WTC11 (cell line): Measurements from ENCODE around the gene CGB8. TPM values are rescaled to one million over a fixed set of nuclear protein-coding genes. Genes with fewer than 3 reads are reported as not detected.

Experiments used
- ATAC-seq: fragments of 200-7000 bp; cut with Tn5 transposase; 2 replicates; pipeline ENCODE4 v1.10.0; 2021; ENCODE audit warnings: mild to moderate bottlenecking, moderate library complexity
- CTCF ChIA-PET: fragments of 300-600 bp; sonication (Branson Sonifier 250); formaldehyde crosslinking; loops from one replicate; lab custom pipeline; 2021; ENCODE audit warnings: antibody characterized with exemption; lab: Charles Lee
- POLR2A ChIA-PET: fragments of 350-600 bp; sonication (Branson Sonifier 250); formaldehyde crosslinking; loops from one replicate; lab custom pipeline; 2021; ENCODE audit warnings: antibody characterized with exemption; lab: Charles Lee
- DNase-seq: peaks from one replicate; pipeline ENCODE4 v3.0.0; 2021; ENCODE audit warnings: low spot score
- H3K27ac Mint-ChIP-seq: 2 replicates; pipeline ENCODE4 v1.8.0; 2021; ENCODE audit warnings: mixed read lengths
- H3K27me3 Mint-ChIP-seq: 2 replicates; pipeline ENCODE4 v1.8.0; 2021; ENCODE audit warnings: low read depth, mild to moderate bottlenecking, moderate library complexity, mixed read lengths
- H3K36me3 Mint-ChIP-seq: 2 replicates; pipeline ENCODE4 v1.8.0; 2021; ENCODE audit warnings: mixed read lengths
- H3K4me1 Mint-ChIP-seq: 2 replicates; pipeline ENCODE4 v1.8.0; 2022; ENCODE audit warnings: mixed read lengths
- H3K4me3 Mint-ChIP-seq: 2 replicates; pipeline ENCODE4 v1.8.0; 2021; ENCODE audit warnings: mild to moderate bottlenecking, moderate library complexity, mixed read lengths
- H3K9me3 Mint-ChIP-seq: 2 replicates; pipeline ENCODE4 v1.8.0; 2021; ENCODE audit warnings: mixed read lengths
- FOXK1 ChIP-seq: sonication (generic); formaldehyde crosslinking; IDR thresholded peaks from 2 replicates; pipeline ENCODE4 v1.8.0; 2022; ENCODE audit warnings: mild to moderate bottlenecking, moderate library complexity, missing genetic modification reagents
- HMGA2 ChIP-seq: fragments of 250-450 bp; sonication (Bioruptor Pico); IDR thresholded peaks from 2 replicates; pipeline ENCODE4 v1.4.0; 2021; ENCODE audit warnings: mild to moderate bottlenecking, moderate library complexity
- NFATC4 ChIP-seq: fragments of 250-450 bp; sonication (Bioruptor Pico); IDR thresholded peaks from 2 replicates; pipeline ENCODE4 v1.9.0; 2021; ENCODE audit warnings: mild to moderate bottlenecking
- SMAD3 ChIP-seq: sonication (generic); formaldehyde crosslinking; IDR thresholded peaks from 2 replicates; pipeline ENCODE4 v1.8.0; 2022; ENCODE audit warnings: missing genetic modification reagents, mild to moderate bottlenecking, borderline replicate concordance
- total RNA-seq: library from RNA; stranded (reverse); gene quantifications from 3 replicates; pipeline ENCODE4 v1.2.3, GENCODE V29; 2021
- TF ChIP-seq, protein P1 (sequence below): sonication (generic); formaldehyde crosslinking; IDR thresholded peaks from 2 replicates; pipeline ENCODE4 v1.8.1; 2023; ENCODE audit warnings: mild to moderate bottlenecking, moderate library complexity, missing genetic modification reagents
- TF ChIP-seq, protein P2 (sequence below): sonication (generic); formaldehyde crosslinking; IDR thresholded peaks from 2 replicates; pipeline ENCODE4 v1.8.0; 2022; ENCODE audit warnings: mild to moderate bottlenecking, missing genetic modification reagents
- TF ChIP-seq, protein P3 (sequence below): sonication (generic); formaldehyde crosslinking; IDR thresholded peaks from 2 replicates; pipeline ENCODE4 v1.8.0; 2023; ENCODE audit warnings: mild to moderate bottlenecking, missing genetic modification reagents
- TF ChIP-seq, protein P4 (sequence below): sonication (generic); formaldehyde crosslinking; IDR thresholded peaks from 2 replicates; pipeline ENCODE4 v1.8.1; 2022; ENCODE audit warnings: mild to moderate bottlenecking, moderate library complexity, missing genetic modification reagents
- TF ChIP-seq, protein P5 (sequence below): sonication (generic); formaldehyde crosslinking; IDR thresholded peaks from 2 replicates; pipeline ENCODE4 v1.8.1; 2022; ENCODE audit warnings: missing genetic modification reagents, borderline replicate concordance
- TF ChIP-seq, protein P6 (sequence below): sonication (generic); formaldehyde crosslinking; IDR thresholded peaks from 2 replicates; pipeline ENCODE4 v1.8.1; 2023; ENCODE audit warnings: mild to moderate bottlenecking, missing genetic modification reagents

The CGB8 gene
- total RNA-seq, 1 experiment from 2014 or later: 0.31 TPM

DNA sequence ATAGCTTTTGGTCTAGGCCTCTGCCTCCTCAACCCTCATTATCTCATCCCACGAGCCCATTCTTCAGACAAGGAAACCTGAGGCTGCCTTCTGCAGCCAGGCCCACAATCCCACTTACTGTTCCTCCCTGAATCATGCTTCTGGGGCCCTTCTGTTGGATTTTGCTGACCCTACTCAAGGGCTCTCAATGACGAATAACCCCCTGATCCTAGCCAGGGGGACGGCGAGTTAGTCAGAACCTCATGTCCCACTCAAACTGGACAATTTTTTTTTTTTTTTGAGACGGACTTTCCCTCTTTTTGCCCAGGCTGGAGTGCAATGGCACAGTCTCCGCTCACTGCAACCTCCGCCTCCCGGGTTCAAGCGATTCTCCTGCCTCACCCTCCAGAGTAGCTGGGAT, 26.8 kb downstream of the CGB8 start:
- Mint-ChIP-seq H3K27me3 (peaks cover 55% of the 10 kb centered on the region), H3K27ac (no peak overlapping the region), H3K4me3 (no peak overlapping the region), H3K9me3 (no peaks in the 10 kb centered on the region), H3K36me3 (no peaks in the 10 kb centered on the region), H3K4me1 (peaks cover 23% of the 10 kb centered on the region)
- POLR2A ChIA-PET: no interaction called here
- TF ChIP-seq, protein P1, sequence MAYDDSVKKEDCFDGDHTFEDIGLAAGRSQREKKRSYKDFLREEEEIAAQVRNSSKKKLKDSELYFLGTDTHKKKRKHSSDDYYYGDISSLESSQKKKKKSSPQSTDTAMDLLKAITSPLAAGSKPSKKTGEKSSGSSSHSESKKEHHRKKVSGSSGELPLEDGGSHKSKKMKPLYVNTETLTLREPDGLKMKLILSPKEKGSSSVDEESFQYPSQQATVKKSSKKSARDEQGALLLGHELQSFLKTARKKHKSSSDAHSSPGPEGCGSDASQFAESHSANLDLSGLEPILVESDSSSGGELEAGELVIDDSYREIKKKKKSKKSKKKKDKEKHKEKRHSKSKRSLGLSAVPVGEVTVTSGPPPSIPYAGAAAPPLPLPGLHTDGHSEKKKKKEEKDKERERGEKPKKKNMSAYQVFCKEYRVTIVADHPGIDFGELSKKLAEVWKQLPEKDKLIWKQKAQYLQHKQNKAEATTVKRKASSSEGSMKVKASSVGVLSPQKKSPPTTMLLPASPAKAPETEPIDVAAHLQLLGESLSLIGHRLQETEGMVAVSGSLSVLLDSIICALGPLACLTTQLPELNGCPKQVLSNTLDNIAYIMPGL (CRISPR knock-in tag): no peak
- TF ChIP-seq HMGA2 (CRISPR knock-in tag) (no peak), NFATC4 (CRISPR knock-in tag) (no peak), SMAD3 (CRISPR knock-in tag) (no peak)
- TF ChIP-seq, protein P2, sequence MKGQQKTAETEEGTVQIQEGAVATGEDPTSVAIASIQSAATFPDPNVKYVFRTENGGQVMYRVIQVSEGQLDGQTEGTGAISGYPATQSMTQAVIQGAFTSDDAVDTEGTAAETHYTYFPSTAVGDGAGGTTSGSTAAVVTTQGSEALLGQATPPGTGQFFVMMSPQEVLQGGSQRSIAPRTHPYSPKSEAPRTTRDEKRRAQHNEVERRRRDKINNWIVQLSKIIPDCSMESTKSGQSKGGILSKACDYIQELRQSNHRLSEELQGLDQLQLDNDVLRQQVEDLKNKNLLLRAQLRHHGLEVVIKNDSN (CRISPR knock-in tag): no peak
- TF ChIP-seq, protein P3, sequence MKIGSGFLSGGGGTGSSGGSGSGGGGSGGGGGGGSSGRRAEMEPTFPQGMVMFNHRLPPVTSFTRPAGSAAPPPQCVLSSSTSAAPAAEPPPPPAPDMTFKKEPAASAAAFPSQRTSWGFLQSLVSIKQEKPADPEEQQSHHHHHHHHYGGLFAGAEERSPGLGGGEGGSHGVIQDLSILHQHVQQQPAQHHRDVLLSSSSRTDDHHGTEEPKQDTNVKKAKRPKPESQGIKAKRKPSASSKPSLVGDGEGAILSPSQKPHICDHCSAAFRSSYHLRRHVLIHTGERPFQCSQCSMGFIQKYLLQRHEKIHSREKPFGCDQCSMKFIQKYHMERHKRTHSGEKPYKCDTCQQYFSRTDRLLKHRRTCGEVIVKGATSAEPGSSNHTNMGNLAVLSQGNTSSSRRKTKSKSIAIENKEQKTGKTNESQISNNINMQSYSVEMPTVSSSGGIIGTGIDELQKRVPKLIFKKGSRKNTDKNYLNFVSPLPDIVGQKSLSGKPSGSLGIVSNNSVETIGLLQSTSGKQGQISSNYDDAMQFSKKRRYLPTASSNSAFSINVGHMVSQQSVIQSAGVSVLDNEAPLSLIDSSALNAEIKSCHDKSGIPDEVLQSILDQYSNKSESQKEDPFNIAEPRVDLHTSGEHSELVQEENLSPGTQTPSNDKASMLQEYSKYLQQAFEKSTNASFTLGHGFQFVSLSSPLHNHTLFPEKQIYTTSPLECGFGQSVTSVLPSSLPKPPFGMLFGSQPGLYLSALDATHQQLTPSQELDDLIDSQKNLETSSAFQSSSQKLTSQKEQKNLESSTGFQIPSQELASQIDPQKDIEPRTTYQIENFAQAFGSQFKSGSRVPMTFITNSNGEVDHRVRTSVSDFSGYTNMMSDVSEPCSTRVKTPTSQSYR (CRISPR knock-in tag): no peak
- DNase-seq (no peak), ATAC-seq (no peak)
- CTCF ChIA-PET: interaction anchor here (1.3 to 6.5 kb wide), 4 partner anchors 9 to 29 kb away, joined by 4 to 78 read pairs (median 42); partner anchors contain the start of genes GYS1 and RUVBL2

DNA sequence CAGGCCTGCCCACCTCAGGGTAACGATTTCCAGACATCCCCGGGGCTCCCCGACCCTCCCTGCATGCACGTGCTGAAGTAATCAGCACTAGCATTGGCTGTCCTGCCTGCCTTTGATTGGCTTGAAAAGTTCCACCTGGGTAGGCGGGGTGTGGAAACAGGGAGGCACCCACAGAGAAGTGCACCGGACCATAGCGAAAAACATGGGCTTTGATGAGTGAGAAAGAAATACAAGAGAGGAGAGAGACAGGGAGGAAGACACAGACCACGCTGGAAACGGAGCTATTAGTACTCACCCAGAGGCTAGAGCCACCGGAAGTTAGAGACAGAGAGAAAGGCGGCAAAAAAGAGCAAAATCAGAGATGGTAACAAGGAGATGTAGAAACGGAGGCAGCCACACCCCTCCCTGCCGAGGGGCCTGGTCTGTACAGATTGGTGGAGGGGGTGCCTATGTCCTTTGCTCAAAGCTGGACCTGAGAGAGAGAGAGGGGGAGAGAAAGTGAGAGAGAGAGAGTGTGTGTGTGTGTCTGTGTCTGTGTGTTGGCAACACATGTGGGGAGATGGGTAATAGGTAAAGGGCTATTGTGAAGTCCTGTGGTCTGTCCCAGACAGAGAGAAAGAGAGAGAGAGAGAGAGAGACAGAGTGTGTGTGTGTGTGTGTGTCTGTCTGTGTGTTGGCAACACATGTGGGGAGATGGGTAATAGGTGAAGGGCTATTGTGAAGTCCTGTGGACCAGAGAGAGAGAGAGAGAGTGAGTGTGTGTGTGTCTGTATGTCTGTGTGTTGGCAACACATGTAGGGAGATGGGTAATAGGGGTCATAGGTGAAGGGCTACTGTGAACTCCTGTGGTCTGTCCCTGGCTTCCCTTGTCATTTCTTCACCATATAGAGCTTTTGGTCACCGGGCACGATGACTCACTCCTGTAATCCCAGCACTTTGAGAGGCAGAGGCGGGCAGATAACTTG, 27.7 kb downstream of the CGB8 start:
- no peak for DNase-seq
- ChIA-PET CTCF (interaction anchor here (0.5 to 6.5 kb wide), 11 partner anchors 10 to 458 kb away, joined by 3 to 78 read pairs (median 20); partner anchors contain the start of genes CGB2, CGB7, GYS1 and RUVBL2), POLR2A (no interaction called here)
- no peak overlapping the region for H3K27ac Mint-ChIP-seq
- no peak for ATAC-seq
- H3K36me3 Mint-ChIP-seq: no peaks in the 10 kb centered on the region
- peaks cover 23% of the 10 kb centered on the region for H3K4me1 Mint-ChIP-seq
- H3K4me3 Mint-ChIP-seq: no peak overlapping the region
- peaks cover 55% of the 10 kb centered on the region for H3K27me3 Mint-ChIP-seq
- no peaks in the 10 kb centered on the region for H3K9me3 Mint-ChIP-seq
- TF ChIP-seq, protein P4, sequence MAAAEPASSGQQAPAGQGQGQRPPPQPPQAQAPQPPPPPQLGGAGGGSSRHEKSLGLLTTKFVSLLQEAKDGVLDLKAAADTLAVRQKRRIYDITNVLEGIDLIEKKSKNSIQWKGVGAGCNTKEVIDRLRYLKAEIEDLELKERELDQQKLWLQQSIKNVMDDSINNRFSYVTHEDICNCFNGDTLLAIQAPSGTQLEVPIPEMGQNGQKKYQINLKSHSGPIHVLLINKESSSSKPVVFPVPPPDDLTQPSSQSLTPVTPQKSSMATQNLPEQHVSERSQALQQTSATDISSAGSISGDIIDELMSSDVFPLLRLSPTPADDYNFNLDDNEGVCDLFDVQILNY (CRISPR knock-in tag): no peak
- TF ChIP-seq FOXK1 (CRISPR knock-in tag): no peak
- TF ChIP-seq, protein P5, sequence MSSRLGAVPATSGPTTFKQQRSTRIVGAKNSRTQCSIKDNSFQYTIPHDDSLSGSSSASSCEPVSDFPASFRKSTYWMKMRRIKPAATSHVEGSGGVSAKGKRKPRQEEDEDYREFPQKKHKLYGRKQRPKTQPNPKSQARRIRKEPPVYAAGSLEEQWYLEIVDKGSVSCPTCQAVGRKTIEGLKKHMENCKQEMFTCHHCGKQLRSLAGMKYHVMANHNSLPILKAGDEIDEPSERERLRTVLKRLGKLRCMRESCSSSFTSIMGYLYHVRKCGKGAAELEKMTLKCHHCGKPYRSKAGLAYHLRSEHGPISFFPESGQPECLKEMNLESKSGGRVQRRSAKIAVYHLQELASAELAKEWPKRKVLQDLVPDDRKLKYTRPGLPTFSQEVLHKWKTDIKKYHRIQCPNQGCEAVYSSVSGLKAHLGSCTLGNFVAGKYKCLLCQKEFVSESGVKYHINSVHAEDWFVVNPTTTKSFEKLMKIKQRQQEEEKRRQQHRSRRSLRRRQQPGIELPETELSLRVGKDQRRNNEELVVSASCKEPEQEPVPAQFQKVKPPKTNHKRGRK: no peak
- TF ChIP-seq, protein P6, sequence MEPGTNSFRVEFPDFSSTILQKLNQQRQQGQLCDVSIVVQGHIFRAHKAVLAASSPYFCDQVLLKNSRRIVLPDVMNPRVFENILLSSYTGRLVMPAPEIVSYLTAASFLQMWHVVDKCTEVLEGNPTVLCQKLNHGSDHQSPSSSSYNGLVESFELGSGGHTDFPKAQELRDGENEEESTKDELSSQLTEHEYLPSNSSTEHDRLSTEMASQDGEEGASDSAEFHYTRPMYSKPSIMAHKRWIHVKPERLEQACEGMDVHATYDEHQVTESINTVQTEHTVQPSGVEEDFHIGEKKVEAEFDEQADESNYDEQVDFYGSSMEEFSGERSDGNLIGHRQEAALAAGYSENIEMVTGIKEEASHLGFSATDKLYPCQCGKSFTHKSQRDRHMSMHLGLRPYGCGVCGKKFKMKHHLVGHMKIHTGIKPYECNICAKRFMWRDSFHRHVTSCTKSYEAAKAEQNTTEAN: no peak
